ENCODE measurements around the gene PNPLA8.

The PNPLA8 gene

GRCh38 chr7:108487646-108488045, 38.3 kb downstream of the PNPLA8 start:
- H3K4me3 ChIP-seq (ENCODE audit: low read depth, low read length), result no peak overlapping the region
- no peak for TF ChIP-seq CTCF (IDR thresholded peaks at IDR 0.05; ENCODE audit: borderline replicate concordance, insufficient read depth, low read depth, low read length)

- H3K4me3 ChIP-seq (ENCODE audit: low read depth, low read length), result no peak overlapping the region
- TF ChIP-seq CTCF (IDR thresholded peaks at IDR 0.05; ENCODE audit: borderline replicate concordance, insufficient read depth, low read depth, low read length), result no peak
These were observed 39.5 kb downstream of the PNPLA8 start for GRCh38 chr7:108486291-108486966.

GRCh38 chr7:108484137-108484536, 41.8 kb downstream of the PNPLA8 start:
- H3K4me3 ChIP-seq (ENCODE audit: low read depth, low read length), result no peak overlapping the region
- TF ChIP-seq CTCF (IDR thresholded peaks at IDR 0.05; ENCODE audit: borderline replicate concordance, insufficient read depth, low read depth, low read length), result no peak

- no peak overlapping the region for H3K4me3 ChIP-seq (ENCODE audit: low read depth, low read length)
- TF ChIP-seq CTCF (IDR thresholded peaks at IDR 0.05; ENCODE audit: borderline replicate concordance, insufficient read depth, low read depth, low read length), result no peak
These were observed 45.6 kb downstream of the PNPLA8 start for GRCh38 chr7:108480311-108480710.

- no peak overlapping the region for H3K4me3 ChIP-seq (ENCODE audit: low read depth, low read length)
- TF ChIP-seq CTCF (IDR thresholded peaks at IDR 0.05; ENCODE audit: borderline replicate concordance, insufficient read depth, low read depth, low read length), result no peak
These were observed 46.2 kb downstream of the PNPLA8 start for GRCh38 chr7:108479751-108480150.

- H3K4me3 ChIP-seq (ENCODE audit: low read depth, low read length), result no peak overlapping the region
- TF ChIP-seq CTCF (IDR thresholded peaks at IDR 0.05; ENCODE audit: borderline replicate concordance, insufficient read depth, low read depth, low read length), result no peak
These were observed 46.8 kb downstream of the PNPLA8 start for GRCh38 chr7:108479118-108479517.

- H3K4me3 ChIP-seq (ENCODE audit: low read depth, low read length), result no peak overlapping the region
- no peak for TF ChIP-seq CTCF (IDR thresholded peaks at IDR 0.05; ENCODE audit: borderline replicate concordance, insufficient read depth, low read depth, low read length)
These were observed 57.7 kb downstream of the PNPLA8 start for GRCh38 chr7:108468246-108468645.
